ENCODE results near the gene CKM. TPM values are rescaled to one million over a fixed set of nuclear protein-coding genes. Genes with fewer than 3 reads are reported as not detected.

Gene CKM
- total RNA-seq, 1 donor from 2014 or later, result not detected

DNA sequence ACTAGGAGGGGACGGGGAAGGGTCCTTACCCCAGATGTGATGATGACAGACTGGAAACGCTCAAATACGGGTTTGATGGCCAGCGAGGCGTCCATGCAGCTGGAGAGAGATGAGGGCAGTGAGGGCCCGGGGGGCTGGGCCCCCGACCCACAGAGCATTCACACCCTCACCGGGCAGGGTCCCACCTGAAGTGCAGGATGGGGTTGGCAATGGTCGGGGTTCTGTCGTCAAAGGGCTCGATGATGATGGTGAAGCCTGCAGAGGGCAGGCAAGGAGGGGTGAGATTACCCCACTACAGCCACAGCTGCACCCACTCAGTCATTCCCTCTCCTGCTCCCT is 34.7 kb upstream of the CKM start:
- H3K27ac ChIP-seq, result no peak overlapping the region
- H3K27me3 ChIP-seq, result no peaks in the 10 kb centered on the region
- H3K4me1 Mint-ChIP-seq, result peaks cover 9% of the 10 kb centered on the region
- DNase-seq (ENCODE audit: low spot score), result no peak
- no peaks in the 10 kb centered on the region for H3K9me3 ChIP-seq (ENCODE audit: low read depth)
- TF ChIP-seq, protein P1, sequence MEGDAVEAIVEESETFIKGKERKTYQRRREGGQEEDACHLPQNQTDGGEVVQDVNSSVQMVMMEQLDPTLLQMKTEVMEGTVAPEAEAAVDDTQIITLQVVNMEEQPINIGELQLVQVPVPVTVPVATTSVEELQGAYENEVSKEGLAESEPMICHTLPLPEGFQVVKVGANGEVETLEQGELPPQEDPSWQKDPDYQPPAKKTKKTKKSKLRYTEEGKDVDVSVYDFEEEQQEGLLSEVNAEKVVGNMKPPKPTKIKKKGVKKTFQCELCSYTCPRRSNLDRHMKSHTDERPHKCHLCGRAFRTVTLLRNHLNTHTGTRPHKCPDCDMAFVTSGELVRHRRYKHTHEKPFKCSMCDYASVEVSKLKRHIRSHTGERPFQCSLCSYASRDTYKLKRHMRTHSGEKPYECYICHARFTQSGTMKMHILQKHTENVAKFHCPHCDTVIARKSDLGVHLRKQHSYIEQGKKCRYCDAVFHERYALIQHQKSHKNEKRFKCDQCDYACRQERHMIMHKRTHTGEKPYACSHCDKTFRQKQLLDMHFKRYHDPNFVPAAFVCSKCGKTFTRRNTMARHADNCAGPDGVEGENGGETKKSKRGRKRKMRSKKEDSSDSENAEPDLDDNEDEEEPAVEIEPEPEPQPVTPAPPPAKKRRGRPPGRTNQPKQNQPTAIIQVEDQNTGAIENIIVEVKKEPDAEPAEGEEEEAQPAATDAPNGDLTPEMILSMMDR (IDR thresholded peaks at IDR 0.05), result no peak
- H3K4me1 ChIP-seq, result no peaks in the 10 kb centered on the region
- peaks cover 3% of the 10 kb centered on the region for H3K27me3 Mint-ChIP-seq (ENCODE audit: insufficient read depth, low read depth)
- H3K4me3 ChIP-seq, result no peak overlapping the region
- peaks cover 39% of the 10 kb centered on the region for H3K36me3 Mint-ChIP-seq
- no peaks in the 10 kb centered on the region for H3K36me3 ChIP-seq
- peaks cover 5% of the 10 kb centered on the region for H4K20me1 ChIP-seq (ENCODE audit: low read depth)
- no peak overlapping the region for H3K4me3 Mint-ChIP-seq
- no peaks in the 10 kb centered on the region for H3K79me2 ChIP-seq (ENCODE audit: low read depth)
- H2AFZ ChIP-seq (replicated peaks), result no peak overlapping the region
- H3K4me2 ChIP-seq, result no peak overlapping the region
- H3K9me3 Mint-ChIP-seq, result no peaks in the 10 kb centered on the region
- H3K9ac ChIP-seq, result no peak overlapping the region
- no peak overlapping the region for H3K27ac Mint-ChIP-seq
- H3F3A ChIP-seq (ENCODE audit: low read depth), result no peaks in the 10 kb centered on the region

- Mint-ChIP-seq H3K4me1 (peaks cover 9% of the 10 kb centered on the region), H3K9me3 (no peaks in the 10 kb centered on the region), H3K27ac (no peak overlapping the region), H3K36me3 (peaks cover 37% of the 10 kb centered on the region), H3K4me3 (no peak overlapping the region), H3K27me3 (ENCODE audit: insufficient read depth, low read depth) (peaks cover 3% of the 10 kb centered on the region)
- H2AFZ ChIP-seq (replicated peaks), result no peak overlapping the region
- no peaks in the 10 kb centered on the region for H3K36me3 ChIP-seq
- no peak overlapping the region for H3K4me2 ChIP-seq
- H3K27ac ChIP-seq, result no peak overlapping the region
- H4K20me1 ChIP-seq (ENCODE audit: low read depth), result peaks cover 5% of the 10 kb centered on the region
- no peaks in the 10 kb centered on the region for H3K27me3 ChIP-seq
- no peak for TF ChIP-seq EZH2phosphoT487 (IDR thresholded peaks at IDR 0.05)
- TF ChIP-seq EZH2 (IDR thresholded peaks at IDR 0.05), result no peak
- TF ChIP-seq, protein P1 (IDR thresholded peaks at IDR 0.05), result no peak
- no peak overlapping the region for H3K9ac ChIP-seq
- H3F3A ChIP-seq (ENCODE audit: low read depth), result no peaks in the 10 kb centered on the region
- H3K4me3 ChIP-seq, result no peak overlapping the region
- H3K9me3 ChIP-seq (ENCODE audit: low read depth), result no peaks in the 10 kb centered on the region
- H3K4me1 ChIP-seq, result no peaks in the 10 kb centered on the region
- DNase-seq (ENCODE audit: low spot score), result no peak
- H3K79me2 ChIP-seq (ENCODE audit: low read depth), result no peaks in the 10 kb centered on the region
These were observed 34.2 kb upstream of the CKM start for GRCh38 chr19:45356760-45357444.

DNA sequence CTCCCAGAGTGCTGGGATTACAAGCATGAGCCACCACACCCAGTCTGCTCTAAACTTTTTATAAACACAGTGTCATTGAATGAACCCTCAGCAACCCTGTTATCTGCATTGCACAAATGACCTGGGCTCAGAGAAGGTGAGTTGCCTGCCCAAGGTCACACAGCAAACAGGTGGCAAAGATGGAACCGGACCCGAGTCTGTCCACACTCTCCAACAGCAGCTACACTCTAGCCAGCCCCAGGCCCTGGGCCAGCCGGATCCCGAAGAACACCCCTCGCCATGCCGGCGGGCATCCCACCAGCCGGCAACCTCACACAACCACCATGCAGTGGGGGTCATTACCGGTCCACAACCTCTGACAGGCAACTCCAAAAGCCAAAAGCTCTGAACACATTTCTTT is 33.2 kb upstream of the CKM start:
- no peaks in the 10 kb centered on the region for H3K9me3 Mint-ChIP-seq
- no peak for DNase-seq (ENCODE audit: low spot score)
- Histone ChIP-seq H3K27me3 (no peaks in the 10 kb centered on the region), H4K20me1 (ENCODE audit: low read depth) (peaks cover 5% of the 10 kb centered on the region), H3K9ac (no peak overlapping the region), H3K27ac (no peak overlapping the region), H2AFZ (replicated peaks) (no peak overlapping the region), H3K9me3 (ENCODE audit: low read depth) (no peaks in the 10 kb centered on the region), H3K4me1 (no peaks in the 10 kb centered on the region), H3F3A (ENCODE audit: low read depth) (no peaks in the 10 kb centered on the region), H3K4me2 (no peak overlapping the region), H3K36me3 (no peaks in the 10 kb centered on the region), H3K79me2 (ENCODE audit: low read depth) (no peaks in the 10 kb centered on the region), H3K4me3 (no peak overlapping the region)
- TF ChIP-seq, protein P1 (IDR thresholded peaks at IDR 0.05), result no peak
- TF ChIP-seq EZH2phosphoT487 (IDR thresholded peaks at IDR 0.05) (no peak), EZH2 (IDR thresholded peaks at IDR 0.05) (no peak)
- H3K4me3 Mint-ChIP-seq, result no peak overlapping the region
- H3K27me3 Mint-ChIP-seq (ENCODE audit: insufficient read depth, low read depth), result peaks cover 3% of the 10 kb centered on the region
- peaks cover 32% of the 10 kb centered on the region for H3K36me3 Mint-ChIP-seq
- no peak overlapping the region for H3K27ac Mint-ChIP-seq
- H3K4me1 Mint-ChIP-seq, result peaks cover 9% of the 10 kb centered on the region

All from neural progenitor cell (in vitro differentiated cells).